Hematopoietic multipotent progenitor cell treated with erythropoietin and hydrocortisone succinate and interleukin-3 and kit ligand, for 4 days (in vitro differentiated cells): Measurements from ENCODE around the gene SPATA16.
A peak's percentile ranks its signal among the peaks of the same experiment; 100 is the strongest.
"Not testable (repeated sequence)": the region's sequence is repeated elsewhere in the genome, so short reads cannot be mapped to it uniquely, and the experiment has no call there.

ENCODE experiments used
- DNase-seq: peaks from one replicate; pipeline ENCODE4 v3.0.0-alpha.2; 2015

SPATA16 gene

DNA sequence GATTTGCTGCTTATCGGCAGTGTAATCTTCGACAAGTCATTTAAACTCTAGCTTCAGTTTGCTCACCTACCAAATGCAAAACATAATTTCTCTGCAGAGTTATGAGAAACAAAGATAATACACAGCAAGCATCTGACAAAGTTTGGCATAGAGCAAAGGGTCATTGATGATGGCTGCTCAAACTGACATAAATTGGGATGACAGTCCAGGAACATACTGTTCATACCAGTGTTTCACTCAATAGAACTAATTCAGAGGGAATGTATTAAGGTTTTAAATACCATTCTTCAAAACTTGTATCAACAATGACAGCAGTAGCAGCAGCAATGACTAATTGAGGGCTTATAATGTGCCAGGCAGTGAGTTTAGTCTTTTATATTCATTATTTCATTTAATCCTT lies 137.6 kb downstream of the SPATA16 start:
- no peak for DNase-seq

DNA sequence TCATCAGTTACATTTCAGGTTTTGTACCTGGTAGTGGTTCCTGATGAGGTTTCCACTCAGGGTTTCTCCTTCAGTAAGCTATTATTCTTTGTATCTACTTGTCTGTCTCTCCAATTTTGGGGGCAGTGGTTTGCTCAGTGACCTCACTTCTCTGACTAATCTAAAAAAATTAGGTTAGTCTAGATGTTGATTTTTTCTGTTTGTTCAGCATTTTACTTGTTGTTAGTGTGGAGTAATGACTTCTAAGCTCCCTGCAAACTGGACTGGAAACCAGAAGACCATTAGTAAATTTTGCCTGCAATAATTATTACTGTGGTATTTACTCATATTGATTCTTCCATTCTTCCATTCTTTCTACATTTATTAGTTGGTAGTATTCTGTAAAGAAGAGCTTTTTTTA lies 139.4 kb downstream of the SPATA16 start:
- no peak for DNase-seq

DNA sequence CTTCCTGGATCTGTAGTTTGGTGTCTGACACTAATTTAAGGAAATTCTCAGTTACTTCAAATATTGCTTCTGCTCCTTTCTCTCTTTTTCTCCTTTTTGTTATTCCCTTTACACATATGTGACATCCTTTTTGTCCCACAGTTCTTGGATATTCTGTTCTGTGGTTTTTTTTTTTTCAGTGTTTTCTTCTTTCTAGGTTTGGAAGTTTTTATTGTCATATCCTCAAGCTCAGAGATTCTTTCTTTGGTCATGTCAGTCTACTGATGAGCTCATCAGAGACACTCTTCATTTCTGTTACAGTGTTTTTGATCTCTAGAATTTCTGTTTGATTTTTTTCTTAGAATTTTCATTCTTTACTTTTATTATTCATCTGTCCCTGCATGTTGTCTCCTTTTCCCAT lies 140.5 kb downstream of the SPATA16 start:
- no peak for DNase-seq

DNA sequence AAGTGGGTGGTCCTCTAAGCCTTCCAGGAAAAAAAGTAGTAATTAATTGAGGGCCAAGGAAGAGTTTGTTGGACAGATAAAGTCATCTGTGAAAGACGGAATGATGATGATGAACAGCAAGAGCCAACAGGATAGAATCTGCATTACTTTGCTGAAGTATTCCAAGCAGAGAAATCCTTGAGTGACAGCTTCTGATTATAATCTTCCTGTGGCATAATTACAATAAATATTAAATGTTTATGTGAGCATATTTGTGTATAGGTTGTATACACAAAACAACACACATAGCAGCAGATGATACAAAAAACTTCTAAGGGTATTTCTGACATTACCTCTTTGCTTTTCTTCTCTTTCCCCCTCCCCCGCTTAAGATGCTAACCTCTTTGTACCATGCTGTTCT lies 147.6 kb downstream of the SPATA16 start:
- DNase-seq, result no peak

DNA sequence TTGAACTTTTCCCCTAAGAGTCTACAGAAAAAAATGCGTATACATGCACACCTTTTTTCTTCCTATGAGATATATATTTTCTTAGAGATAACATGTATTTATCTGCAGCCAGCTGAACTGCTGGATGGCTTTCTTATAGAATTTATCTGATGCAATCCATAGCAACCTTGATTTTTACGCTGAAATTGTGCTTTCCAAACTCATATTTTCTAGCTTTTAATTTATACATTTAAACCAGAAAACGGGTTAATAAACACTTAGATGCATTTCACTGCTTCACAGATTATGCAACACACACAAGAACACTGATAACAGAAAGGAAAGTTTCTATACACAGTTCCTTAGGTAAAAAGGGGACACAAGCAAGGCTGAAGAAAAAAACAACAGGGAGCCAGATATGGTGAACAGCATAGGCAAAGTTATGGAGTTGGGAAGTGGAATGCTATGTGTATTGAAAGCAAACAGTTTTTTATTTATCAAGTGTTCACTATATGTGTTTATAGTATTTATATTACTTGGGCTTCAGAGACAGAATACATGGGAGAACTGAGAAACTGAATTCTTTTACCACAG lies 149.5 kb downstream of the SPATA16 start:
- DNase-seq, result no peak

DNA sequence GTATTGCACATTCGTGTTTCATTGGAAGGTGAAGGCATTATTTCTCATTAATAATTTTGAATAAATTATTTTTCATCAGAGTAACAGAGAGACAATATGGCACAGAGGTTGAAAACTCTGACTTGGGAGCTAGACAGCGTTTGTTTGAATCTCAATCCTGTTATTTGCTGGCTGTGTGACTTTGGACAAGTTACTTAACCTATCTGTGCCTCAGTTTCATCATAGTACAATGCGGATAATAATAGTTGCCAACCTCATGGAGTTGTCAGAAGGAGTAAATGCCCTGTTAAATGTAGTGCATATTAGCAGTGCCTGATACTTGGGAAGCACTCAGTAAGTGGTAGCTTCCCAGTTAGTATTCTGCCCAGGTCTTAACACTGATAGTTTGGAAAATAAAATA lies 151.7 kb downstream of the SPATA16 start:
- DNase-seq, result no peak

DNA sequence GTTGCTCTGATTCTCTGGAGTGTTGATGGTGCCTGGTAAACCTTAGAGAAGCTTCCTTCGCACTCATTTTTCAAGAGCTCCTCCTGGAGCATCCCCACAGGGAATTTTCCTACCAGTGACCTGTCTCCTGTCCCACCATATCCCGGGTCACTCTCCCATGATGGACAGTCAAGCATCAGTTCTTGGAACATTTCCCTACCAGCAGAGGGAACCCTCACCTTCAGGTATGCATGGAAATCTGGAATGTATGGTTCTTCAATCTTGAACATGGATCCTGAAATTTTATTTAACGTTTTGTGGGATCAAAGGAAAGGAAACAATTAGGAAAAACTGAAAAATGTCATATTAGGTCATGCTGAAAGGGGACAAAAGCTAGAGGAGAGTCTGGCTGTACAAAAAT lies 153.8 kb downstream of the SPATA16 start:
- DNase-seq, result peak; percentile 4

DNA sequence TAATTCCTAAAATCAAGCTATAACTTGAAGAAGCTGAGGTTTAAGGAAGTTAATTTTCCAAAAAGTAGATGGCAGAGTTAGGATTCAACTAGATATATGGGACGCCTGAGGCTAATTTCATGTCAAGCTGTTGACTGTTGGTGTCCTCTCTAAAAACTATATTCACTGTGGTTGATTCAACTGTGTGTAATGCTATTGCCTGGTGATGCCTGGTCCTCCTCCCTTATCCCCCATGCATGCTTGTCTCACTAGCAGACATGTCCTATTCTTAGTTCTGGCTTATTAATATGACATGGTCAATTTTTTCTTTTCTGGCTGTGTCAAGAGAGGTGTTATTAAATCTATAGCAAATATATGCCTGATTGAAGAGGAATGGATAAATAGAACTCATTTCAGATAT lies 156.1 kb downstream of the SPATA16 start:
- DNase-seq, result no peak

DNA sequence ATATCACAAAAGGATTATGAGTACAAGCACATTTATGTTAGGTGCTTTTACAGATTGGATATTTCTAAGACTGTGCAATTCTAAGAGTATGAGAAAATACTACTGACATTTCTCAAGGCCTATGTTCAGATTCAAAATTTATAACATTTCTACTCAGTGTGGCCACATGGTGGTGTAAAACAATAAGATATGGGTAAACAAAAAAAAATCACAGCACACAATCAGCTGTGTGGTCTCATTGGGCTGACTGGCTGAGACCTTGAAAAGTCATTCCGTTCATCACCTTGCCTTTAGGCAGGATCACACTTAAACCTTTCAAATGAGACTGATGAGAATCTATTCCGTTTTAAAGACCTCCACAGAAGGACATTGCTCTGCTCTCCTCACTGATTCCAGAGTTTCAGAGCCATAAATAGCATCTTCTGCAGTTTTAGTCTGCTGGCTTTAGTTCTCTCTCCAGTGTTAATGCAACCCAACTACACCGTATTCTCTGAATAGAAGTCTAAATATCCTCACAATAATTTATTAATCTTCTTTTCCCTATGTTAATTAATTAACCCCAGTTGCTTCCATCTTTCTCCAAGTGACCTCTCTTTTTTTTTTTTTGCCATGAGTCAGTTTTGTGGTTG lies 158.2 kb downstream of the SPATA16 start:
- peak; percentile 23 for DNase-seq

DNA sequence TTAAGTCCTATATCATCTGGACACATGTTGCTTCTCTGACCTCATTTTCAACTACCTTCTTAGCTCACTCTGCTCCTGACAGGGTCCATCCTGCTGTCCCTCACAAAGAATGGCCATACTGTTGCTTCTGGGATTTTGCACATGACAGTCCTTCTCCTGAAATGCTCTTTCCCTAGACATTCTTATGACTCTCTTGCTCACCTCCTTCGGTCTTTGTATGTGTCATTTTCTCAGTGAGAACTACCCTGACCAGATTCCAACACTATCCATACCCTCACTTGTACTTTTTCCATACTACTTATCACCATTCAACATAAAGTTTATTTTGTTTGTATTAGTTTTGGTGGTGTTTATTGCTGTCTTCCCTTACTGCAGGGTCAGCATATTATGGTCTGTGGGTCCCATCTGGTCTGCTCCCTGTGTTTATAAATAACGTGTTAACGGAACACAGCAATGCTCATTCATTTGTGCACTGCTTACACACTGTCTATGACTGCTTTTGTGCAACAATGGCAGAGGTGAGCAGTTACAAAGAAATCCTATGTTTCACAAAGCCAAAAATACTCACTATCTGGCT lies 159.5 kb downstream of the SPATA16 start:
- DNase-seq, result no peak

DNA sequence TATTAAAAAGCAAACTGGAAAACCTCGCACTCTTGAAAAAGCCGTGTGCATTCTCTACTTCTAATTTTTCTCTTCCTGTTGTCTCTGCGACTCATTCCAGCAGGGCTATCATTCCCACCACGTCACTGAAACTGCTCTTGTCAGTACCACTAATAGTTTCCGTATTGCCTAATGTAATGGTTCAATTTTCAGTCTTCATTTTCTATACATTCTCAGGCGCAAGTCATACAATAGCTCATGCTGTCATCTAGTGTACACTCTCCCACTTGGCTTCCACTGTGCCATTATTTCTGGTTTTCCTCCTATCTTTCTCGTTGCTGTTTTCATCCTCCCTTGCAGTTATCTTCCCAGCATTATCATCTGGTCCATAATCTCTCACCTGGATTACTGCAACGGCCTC lies 160.2 kb downstream of the SPATA16 start:
- DNase-seq, result no peak

DNA sequence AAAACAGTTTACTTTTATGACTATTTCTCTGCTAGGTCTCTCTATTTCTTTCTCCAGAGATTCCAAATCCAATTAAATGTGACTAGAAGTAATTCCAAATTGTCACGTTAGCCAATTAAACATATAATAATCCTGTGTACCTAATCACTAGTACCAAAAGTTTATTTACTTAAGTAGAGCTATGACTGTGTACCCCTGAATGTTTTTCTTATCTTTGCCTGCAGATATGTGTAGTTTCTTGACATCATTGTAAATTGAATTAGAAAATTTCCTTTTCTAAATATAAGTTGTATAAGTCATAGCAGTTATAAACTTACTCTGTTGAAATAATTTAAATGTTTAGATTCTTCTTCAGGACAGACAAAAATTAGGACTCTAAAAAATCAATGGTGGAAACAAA lies 163.3 kb downstream of the SPATA16 start:
- no peak for DNase-seq

DNA sequence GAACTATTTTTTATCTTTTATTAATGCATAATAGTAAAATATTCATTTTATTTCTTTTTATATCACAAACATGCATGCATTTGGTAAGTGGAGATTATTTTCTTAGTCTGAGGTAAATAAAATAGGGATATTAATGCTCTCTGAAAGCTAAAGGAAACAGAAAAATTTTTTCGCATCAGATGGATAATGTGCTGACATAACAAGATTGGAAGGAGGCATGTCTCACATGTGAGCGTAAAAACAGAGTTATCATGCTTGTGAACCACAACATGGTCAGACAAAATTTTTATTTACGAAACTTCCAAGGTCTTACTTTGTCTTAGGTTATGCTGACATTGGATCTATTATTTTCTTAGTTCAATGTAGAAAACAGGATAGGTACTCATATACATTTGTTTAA lies 166.1 kb downstream of the SPATA16 start:
- DNase-seq, result no peak

DNA sequence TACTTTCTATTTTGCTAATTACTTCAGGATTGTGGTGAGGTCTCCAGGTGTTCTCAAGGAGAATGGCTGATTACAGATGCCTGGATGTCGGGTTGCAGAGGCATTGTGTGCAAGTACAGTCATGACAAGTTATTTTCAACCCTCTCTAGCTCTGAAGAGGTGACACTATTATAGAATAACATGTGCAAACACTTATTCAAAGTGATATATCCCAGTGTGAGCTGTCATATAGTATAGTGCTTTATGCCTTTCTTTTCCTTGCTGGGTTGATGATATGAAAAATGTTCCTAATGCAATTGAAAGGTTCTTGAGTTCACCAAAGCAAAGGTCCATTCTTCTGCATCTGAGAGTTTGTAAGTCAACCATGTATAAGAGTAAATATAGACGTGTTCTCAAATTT lies 167.2 kb downstream of the SPATA16 start:
- DNase-seq, result no peak

DNA sequence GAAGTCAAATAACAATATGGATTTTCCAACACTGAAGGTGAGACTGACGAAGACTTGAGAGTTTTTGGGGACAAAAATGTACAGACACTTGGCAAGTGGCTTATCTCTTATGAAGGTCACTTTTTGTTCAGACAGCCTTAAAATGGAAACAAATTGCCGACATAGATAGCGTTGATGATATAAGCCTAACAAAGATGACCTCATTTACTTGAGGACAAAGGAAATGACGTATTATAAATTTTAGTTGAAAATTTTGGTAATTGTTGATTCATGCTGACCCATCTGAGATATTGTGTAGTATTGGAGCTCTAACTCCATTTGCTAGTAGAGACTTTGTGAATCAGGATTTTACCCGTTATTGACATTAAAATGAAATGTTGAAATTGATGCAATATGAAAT lies 168.3 kb downstream of the SPATA16 start:
- DNase-seq, result no peak

DNA sequence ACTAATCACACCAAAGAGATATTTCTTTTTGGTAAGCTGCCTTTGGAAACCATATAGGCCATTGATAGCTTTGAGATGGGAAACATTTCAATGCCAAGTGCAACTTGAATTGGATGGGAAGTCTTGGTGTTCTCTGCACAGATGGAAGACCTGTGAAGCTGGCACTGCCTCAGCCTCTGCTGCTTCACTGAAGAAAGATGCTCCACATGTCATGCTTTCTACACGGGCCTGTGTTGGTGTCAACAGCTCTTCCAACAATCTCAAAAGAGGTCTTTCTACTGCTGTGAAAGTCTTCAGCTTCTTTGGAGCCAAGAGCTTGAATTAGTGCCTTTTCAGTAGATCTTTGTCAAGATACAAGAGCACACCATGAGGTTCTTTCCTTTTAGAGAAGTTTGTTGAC lies 169.0 kb downstream of the SPATA16 start:
- DNase-seq, result no peak

DNA sequence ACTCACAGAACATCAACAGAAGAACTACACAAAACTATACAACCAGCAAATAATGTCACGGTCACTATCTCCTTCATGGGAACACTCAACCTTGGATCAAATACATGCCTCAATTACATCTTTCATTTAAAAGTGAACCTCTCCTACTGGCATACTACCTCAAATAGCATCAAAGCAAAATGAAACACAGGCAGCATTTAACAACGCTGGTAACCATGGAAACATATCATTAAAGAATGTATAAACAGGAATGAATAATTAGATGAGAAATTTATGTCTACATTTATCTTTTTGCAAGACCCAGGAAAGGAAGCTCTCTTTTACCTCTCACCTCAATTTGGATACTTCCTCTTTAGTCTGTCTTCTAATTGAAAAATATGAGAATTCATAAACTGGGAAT lies 172.4 kb downstream of the SPATA16 start:
- DNase-seq, result no peak

DNA sequence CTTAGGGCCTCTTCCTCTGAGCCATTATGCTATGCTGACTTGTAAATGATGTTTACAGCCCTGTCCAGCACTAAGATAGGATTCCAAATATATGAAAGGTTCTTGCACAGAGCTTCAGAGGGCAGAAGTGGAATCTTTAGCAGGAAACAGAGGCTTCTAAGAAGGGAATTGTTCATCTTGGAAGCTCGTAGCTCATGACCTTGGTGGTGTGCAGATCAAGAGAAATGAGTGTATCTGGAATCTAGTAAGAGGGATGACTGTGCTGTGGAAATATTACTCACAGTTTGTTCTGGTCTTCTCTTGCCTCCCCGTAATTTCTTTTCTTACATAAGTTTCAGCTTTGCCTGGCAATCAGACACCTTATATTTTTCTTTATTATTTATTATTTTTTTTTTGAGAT lies 175.8 kb downstream of the SPATA16 start:
- no peak for DNase-seq

DNA sequence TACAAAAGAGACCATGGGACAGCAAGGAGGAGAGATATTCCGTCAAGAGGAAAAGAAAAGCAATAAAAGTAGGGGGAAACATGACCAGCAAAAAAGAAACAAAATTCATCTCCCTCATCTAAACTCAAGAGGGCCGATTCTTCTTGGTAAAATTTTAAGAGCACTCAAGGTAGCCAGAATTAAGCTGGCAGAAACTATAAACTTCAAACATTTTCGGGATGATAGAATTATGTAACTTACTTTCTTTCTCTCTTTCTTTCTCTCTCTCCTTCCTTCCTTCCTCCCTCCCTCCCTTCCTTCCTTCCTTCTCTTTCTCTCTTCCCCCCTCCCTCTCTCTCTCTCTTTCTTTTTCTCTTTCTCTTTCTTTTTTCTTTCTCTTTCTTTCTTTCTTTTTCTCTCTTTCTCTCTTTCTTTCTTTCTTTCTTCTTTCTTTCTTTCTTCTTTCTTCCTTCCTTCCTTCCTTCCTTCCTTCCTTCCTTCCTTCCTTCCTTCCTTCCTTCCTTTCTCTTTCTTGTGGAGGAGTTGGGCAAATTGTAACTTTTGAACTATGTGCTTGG lies 180.3 kb downstream of the SPATA16 start:
- DNase-seq, result not testable (repeated sequence)

DNA sequence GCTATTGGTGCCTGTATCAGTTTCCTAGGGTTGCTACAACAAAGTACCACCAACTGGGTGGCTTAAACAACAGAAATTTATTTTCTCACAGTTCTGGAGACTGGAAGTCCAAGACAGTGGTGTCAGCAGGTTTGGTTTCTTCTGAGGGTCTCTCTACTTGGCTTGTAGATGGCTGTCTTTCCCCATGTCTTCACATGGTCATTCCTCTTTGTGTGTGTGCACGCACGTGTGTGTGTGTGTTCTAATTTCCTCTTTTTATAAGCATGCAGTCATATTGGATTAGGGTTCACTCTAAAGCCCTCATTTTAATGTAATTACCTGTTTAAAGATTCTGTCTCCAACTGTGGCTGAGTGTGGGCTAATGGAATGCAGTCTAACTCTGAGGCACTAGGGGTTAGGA lies 182.5 kb downstream of the SPATA16 start:
- DNase-seq, result no peak

DNA sequence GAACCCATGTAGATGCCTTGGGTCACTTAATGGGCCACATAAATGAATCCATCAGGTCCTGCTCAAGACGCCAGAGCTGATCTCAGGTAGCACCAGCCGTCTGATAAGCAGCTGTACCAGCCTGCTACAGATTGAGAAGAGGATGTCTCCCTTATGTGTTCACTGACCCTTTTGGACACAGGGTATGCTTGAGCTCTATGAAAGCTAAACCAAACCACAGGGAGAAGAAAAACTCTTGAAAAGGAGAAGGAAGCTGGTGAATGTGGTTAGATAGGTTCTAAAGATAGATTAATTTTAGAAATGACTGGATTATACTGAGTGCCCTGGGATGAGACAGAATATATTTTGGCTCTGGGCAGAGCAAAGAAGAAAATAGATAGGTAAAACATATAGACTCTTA lies 187.5 kb downstream of the SPATA16 start:
- DNase-seq, result peak; percentile 79

DNA sequence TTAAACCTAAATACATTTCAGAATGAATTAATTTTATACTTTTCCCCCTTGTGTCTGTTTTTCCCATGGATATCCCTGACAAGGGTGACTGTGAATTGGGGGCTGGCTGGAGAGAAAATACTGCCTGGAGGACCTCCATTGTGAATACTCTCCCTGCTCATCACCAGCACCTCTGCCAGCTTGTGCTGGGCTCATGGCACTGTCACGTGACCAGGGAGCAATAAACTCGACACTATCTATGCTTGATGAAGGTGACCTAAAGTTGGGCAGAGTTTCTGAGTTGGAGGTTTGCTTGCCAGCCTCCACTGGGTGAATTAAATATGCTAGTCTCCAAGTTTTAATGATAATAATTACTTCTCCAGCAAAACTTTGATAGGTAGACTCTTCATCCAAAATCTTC lies 189.5 kb downstream of the SPATA16 start:
- DNase-seq, result no peak

DNA sequence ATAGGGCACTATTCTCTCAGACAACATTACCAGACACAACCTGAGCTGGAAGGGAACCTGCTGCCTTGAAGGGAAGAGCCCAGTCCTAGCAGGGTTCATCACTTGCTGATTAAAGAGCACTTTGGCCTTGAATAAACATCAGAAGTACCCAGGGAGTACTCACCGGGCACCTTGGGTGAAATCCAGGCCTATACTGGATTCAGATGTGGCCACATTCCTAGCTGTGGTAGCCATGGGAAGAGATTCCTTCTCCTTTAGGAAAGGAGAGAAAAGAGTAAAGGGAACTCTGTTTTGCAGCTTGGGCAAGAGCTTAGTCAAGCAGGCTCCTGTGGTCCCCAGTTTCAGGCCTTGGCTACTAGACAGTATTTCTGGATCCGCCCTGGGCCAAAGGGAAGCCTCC lies 195.0 kb downstream of the SPATA16 start:
- no peak for DNase-seq

DNA sequence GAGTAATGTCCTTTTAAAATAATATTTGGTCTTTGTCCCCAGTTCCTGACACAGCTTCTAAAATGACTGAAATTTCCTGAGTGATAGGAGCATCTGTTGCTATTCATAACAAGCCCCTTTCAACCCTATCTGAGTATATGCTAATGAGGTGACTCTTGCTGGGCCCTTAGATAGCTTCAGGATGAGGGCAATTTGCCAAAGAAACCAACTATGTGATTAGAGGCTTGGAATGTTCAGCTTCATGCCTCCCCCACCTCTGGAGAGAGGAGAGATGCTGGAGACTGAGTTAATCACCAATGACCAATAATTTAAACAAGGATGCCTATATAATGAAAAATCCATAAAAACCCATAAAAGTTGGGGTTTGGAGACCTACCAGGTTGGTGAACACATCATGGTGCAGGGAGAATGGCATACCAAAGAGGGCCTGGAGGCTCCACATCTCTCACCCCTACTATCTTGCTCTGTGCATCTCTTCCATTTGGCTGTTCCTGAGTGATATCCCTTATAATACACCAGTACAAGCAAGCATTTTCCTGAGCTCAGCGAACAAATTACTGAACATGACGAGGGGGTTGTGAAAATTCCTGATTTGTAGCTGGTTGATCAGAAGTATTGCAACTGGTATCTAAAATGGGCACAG lies 201.3 kb downstream of the SPATA16 start:
- peak; percentile 22 for DNase-seq
